22Rv1 (cell line): Measurements from ENCODE around the gene PRDM11.

Experiments used
- H3K27ac ChIP-seq: fragments of 450-650 bp; 2 replicates; pipeline ENCODE4 v1.5.1; 2017
- CTCF ChIP-seq: fragments of 450-650 bp; IDR thresholded peaks from 2 replicates; pipeline ENCODE4 v1.5.1; 2017; ENCODE audit warnings: mild to moderate bottlenecking
- ZFX ChIP-seq: fragments of 450-650 bp; IDR thresholded peaks from 2 replicates; pipeline ENCODE4 v1.6.1; 2017; ENCODE audit warnings: antibody characterized with exemption, borderline replicate concordance

The PRDM11 gene

GRCh38 chr11:45229401-45230020 lies 83.1 kb downstream of the PRDM11 start:
- TF ChIP-seq CTCF (no peak), ZFX (no peak)
- no peak overlapping the region for H3K27ac ChIP-seq

GRCh38 chr11:45232341-45233080 lies 86.1 kb downstream of the PRDM11 start:
- no peak for TF ChIP-seq CTCF
- TF ChIP-seq ZFX, result no peak
- no peak overlapping the region for H3K27ac ChIP-seq

GRCh38 chr11:45233121-45233803 lies 86.8 kb downstream of the PRDM11 start:
- TF ChIP-seq ZFX (no peak), CTCF (peak; percentile 91)
- no peak overlapping the region for H3K27ac ChIP-seq

GRCh38 chr11:45233804-45234170 lies 87.3 kb downstream of the PRDM11 start:
- H3K27ac ChIP-seq, result no peak overlapping the region
- TF ChIP-seq CTCF (peak; percentile 56), ZFX (no peak)

- no peak overlapping the region for H3K27ac ChIP-seq
- TF ChIP-seq CTCF, result no peak
- no peak for TF ChIP-seq ZFX
Observed at GRCh38 chr11:45234306-45235006, 88.0 kb downstream of the PRDM11 start.

GRCh38 chr11:45237711-45238315 lies 91.4 kb downstream of the PRDM11 start:
- H3K27ac ChIP-seq, result no peak overlapping the region
- TF ChIP-seq ZFX, result no peak
- no peak for TF ChIP-seq CTCF
